OCI-LY1 (cell line): ENCODE results near the gene ARV1.

Experiments used
- H2AFZ ChIP-seq: fragments of 200-600 bp; sonication (generic), shearing (Covaris generic); 2 replicates; pipeline ENCODE4 v1.6.0; 2014; ENCODE audit warnings: antibody characterized with exemption, mild to moderate bottlenecking, low read length
- H3F3A ChIP-seq: fragments of 200-600 bp; sonication (generic), shearing (Covaris generic); 2 replicates; pipeline ENCODE4 v1.6.0; 2014; ENCODE audit warnings: mild to moderate bottlenecking, antibody characterized with exemption, low read length, moderate library complexity; ENCODE audit not compliant: insufficient read depth
- H3K27ac ChIP-seq: fragments of 200-600 bp; sonication (generic); 2 replicates; pipeline ENCODE4 v1.5.1; 2014; ENCODE audit warnings: low read length, mixed run types, mild to moderate bottlenecking, low read depth; ENCODE audit not compliant: poor library complexity, severe bottlenecking
- H3K27me3 ChIP-seq: fragments of 200-600 bp; sonication (generic); 2 replicates; pipeline ENCODE4 v1.6.0; 2014; ENCODE audit warnings: antibody characterized with exemption, mild to moderate bottlenecking, low read length, moderate library complexity; ENCODE audit not compliant: insufficient read depth
- H3K36me3 ChIP-seq: fragments of 200-600 bp; sonication (generic); 2 replicates; pipeline ENCODE4 v1.6.1; 2014; ENCODE audit warnings: mild to moderate bottlenecking, antibody characterized with exemption, low read length, moderate library complexity, mixed read lengths; ENCODE audit not compliant: insufficient read depth
- H3K4me1 ChIP-seq: fragments of 200-600 bp; sonication (generic); 2 replicates; pipeline ENCODE4 v1.5.1; 2014; ENCODE audit warnings: mild to moderate bottlenecking, low read length, moderate library complexity; ENCODE audit not compliant: insufficient read depth, severe bottlenecking
- H3K4me2 ChIP-seq: fragments of 200-600 bp; sonication (generic), shearing (Covaris generic); 2 replicates; pipeline ENCODE4 v1.6.1; 2014; ENCODE audit warnings: low read length
- H3K4me3 ChIP-seq: fragments of 200-600 bp; sonication (generic); 2 replicates; pipeline ENCODE4 v1.5.1; 2014; ENCODE audit warnings: low read length, low read depth, mild to moderate bottlenecking, mixed read lengths; ENCODE audit not compliant: poor library complexity, severe bottlenecking
- H3K79me2 ChIP-seq: fragments of 200-600 bp; shearing (Covaris generic); 2 replicates; pipeline ENCODE4 v1.6.1; 2016; ENCODE audit warnings: mixed run types, low read length, mixed read lengths; ENCODE audit not compliant: insufficient read depth
- H3K9ac ChIP-seq: fragments of 200-600 bp; sonication (generic), shearing (Covaris generic); 2 replicates; pipeline ENCODE4 v1.6.1; 2014; ENCODE audit warnings: mild to moderate bottlenecking, low read length, mixed read lengths
- H3K9me2 ChIP-seq: fragments of 200-600 bp; sonication (generic), shearing (Covaris generic); 2 replicates; pipeline ENCODE4 v1.6.1; 2014; ENCODE audit warnings: low read depth, mild to moderate bottlenecking, low read length, mixed read lengths
- H3K9me3 ChIP-seq: fragments of 200-600 bp; shearing (Covaris generic); 2 replicates; pipeline ENCODE4 v1.6.1; 2014; ENCODE audit warnings: low read length, mixed read lengths
- H4K20me1 ChIP-seq: fragments of 200-600 bp; sonication (generic), shearing (Covaris generic); 2 replicates; pipeline ENCODE4 v1.6.0; 2016; ENCODE audit warnings: mild to moderate bottlenecking, low read length; ENCODE audit not compliant: insufficient read depth
- CTCF ChIP-seq: fragments of 200-600 bp; sonication (generic), shearing (Covaris generic); IDR thresholded peaks from 2 replicates; pipeline ENCODE4 v1.5.1; 2017; ENCODE audit warnings: mild to moderate bottlenecking, antibody characterized with exemption, low read length, moderate library complexity, mixed read lengths
- EZH2 ChIP-seq: fragments of 200-600 bp; sonication (generic), shearing (Covaris generic); IDR thresholded peaks from 2 replicates; pipeline ENCODE4 v1.8.0; 2017; ENCODE audit warnings: borderline replicate concordance, mixed run types, mild to moderate bottlenecking, antibody characterized with exemption, low read length, moderate library complexity, mixed read lengths

The ARV1 gene

GRCh38 chr1:230994860-230995259 lies 16.0 kb downstream of the ARV1 start:
- no peak for TF ChIP-seq CTCF
- no peak for TF ChIP-seq EZH2
- no peaks in the 10 kb centered on the region for H3K79me2 ChIP-seq
- peaks cover 75% of the 10 kb centered on the region for H3K36me3 ChIP-seq
- no peak overlapping the region for H2AFZ ChIP-seq
- no peak overlapping the region for H3K9ac ChIP-seq
- H3K4me2 ChIP-seq, result no peak overlapping the region
- no peaks in the 10 kb centered on the region for H3K27me3 ChIP-seq
- no peaks in the 10 kb centered on the region for H3F3A ChIP-seq
- H3K4me3 ChIP-seq, result no peak overlapping the region
- no peaks in the 10 kb centered on the region for H3K4me1 ChIP-seq
- H3K27ac ChIP-seq, result no peak overlapping the region
- no peaks in the 10 kb centered on the region for H4K20me1 ChIP-seq
- H3K9me3 ChIP-seq, result no peaks in the 10 kb centered on the region
- H3K9me2 ChIP-seq, result no peaks in the 10 kb centered on the region

- Histone ChIP-seq H3K9ac (no peak overlapping the region), H4K20me1 (no peaks in the 10 kb centered on the region), H3K9me2 (no peaks in the 10 kb centered on the region), H3K4me2 (no peak overlapping the region), H3K9me3 (no peaks in the 10 kb centered on the region), H3K79me2 (no peaks in the 10 kb centered on the region), H3K36me3 (peaks cover 55% of the 10 kb centered on the region), H2AFZ (no peak overlapping the region), H3K27me3 (no peaks in the 10 kb centered on the region), H3K4me3 (no peak overlapping the region), H3K27ac (no peak overlapping the region), H3F3A (no peaks in the 10 kb centered on the region), H3K4me1 (no peaks in the 10 kb centered on the region)
- TF ChIP-seq EZH2, result no peak
- TF ChIP-seq CTCF, result no peak
Measured at GRCh38 chr1:231000201-231000600, 21.3 kb downstream of the ARV1 start.

GRCh38 chr1:231000639-231001038 lies 21.7 kb downstream of the ARV1 start:
- Histone ChIP-seq H3K4me3 (no peak overlapping the region), H3K4me2 (no peak overlapping the region), H4K20me1 (no peaks in the 10 kb centered on the region), H3K9ac (no peak overlapping the region), H3K9me3 (no peaks in the 10 kb centered on the region), H3K27ac (no peak overlapping the region), H3K4me1 (no peaks in the 10 kb centered on the region), H3K27me3 (no peaks in the 10 kb centered on the region), H2AFZ (no peak overlapping the region), H3F3A (no peaks in the 10 kb centered on the region), H3K9me2 (no peaks in the 10 kb centered on the region), H3K36me3 (peaks cover 52% of the 10 kb centered on the region), H3K79me2 (no peaks in the 10 kb centered on the region)
- TF ChIP-seq EZH2 (no peak), CTCF (no peak)
